HUDEP-2 (cell line): ENCODE data around the gene KIAA1549.
"Not testable (repeated sequence)": the region's sequence is repeated elsewhere in the genome, so short reads cannot be mapped to it uniquely, and the experiment has no call there.

Experiments used
- DNase-seq, 76 experiments: peaks; one replicate each; lab custom pipeline; 2025; ENCODE audit not compliant: unreplicated experiment in 76 of 76; lab: John Stamatoyannopoulos, UW

KIAA1549 gene

DNA sequence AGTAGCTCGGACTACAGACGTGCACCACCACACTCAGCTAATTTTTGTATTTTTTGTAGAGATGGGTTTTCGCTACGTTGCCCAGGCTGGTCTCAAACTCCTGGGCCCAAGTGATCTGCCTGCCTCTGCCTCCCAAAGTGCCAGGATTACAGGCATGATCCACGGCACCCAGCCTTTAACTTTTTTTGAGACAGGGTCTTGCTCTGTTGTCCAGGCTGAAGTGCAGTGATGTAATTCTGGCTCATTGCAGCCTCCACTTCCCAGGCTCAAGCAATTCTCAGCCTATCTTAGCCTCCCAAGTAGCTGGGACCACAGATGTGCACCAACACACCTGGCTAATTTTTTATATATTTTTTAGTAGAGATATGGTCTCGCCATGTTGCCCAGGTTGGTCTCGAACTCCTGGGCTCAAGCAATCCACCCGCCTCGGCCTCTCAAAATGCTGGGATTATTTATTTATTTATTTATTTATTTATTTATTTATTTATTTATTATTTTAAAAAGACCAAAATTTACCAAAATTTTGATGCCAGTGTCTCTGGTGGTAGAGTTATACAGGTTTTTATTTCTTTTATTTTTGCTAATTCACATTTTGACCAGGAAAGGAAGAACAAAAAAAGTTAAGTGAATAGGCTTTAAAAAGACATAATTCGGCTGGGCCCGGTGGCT, 158.2 kb downstream of the KIAA1549 start:
- no peak for DNase-seq

DNA sequence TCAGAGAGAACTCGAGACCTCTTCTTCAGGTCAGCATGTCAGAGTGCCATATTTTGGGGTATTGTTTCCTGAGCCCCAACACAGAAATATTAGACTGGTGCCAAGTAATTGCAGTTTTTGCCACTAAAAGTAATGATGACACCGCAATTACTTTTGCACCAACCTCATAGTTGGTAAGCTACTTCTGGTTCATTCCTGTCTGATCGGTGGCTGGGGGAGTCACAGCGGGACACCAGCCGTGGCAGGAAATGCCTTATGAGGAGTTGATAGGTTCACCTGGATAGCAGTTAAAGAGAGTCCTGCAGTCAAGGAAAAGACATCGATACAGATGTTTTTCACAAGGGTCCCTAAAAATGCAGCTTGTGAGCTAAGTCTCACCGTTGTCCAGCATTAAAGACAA, 159.3 kb downstream of the KIAA1549 start:
- DNase-seq = no peak

GRCh38 chr7:138819625-138820024, 161.6 kb downstream of the KIAA1549 start:
- no peak for DNase-seq

DNA sequence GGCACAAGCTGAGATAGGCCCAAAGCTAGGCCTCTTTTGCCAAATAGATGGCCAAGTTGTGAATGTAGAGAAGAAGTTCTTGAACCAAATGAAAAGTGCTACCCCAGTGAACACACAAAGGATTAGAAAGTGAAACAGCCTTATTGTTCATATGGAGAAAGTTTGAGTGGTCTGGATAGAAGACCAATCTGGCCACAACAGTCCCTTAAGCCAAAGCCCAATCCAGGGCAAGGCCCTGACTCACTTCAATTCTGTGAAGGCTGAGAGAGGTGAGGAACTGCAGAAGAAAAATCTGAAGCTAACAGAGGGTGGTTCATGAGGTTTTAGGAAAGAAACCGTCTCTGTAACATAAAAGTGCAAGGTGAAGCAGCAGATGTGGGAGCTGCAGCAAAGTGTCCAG, 164.5 kb downstream of the KIAA1549 start:
- DNase-seq = no peak

DNA sequence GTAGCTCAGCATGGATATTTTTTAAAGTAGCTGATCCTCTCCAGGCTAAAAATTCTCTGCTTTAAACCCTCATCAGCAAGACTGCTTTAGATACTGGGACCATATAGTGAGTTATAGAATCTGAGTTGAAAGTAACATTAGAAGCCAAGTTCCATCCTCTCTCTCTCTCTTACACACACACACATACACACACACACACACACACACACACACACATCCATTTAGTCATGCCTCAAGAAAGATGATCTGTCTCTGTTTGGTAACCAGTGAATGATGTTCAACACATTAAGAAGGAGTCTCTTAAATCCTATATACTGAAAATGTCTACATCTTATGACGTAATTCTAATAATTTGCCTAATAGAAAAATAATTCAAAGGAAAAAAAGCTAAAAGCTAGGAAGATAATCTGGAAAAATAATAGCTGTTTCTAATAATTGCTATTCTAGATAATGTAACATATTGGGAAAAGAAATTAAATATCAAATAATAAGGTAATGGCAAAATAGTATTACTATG, 166.3 kb downstream of the KIAA1549 start:
- DNase-seq = no peak

DNA sequence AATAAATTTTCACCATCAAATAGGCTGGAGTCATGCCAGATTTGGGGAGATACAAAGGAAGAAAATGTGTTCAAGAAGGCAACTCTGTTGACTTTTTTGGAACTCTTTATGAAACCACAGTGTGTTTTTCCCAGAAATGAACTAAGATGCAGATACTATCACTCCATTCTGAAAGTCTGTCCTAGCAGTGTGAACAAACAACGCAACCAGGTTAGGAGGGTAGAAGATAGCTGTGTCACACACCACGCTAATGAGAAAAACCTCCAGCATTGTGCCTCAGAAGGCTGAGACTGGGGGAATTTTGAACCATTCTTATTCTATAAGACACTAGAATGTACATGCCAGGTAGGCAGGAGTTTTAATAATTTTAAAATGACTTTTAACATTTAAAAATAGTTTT, 167.2 kb downstream of the KIAA1549 start:
- DNase-seq = no peak

GRCh38 chr7:138811327-138811726, 169.9 kb downstream of the KIAA1549 start:
- DNase-seq = not testable (repeated sequence)

- no peak for DNase-seq
These were observed 171.8 kb downstream of the KIAA1549 start for GRCh38 chr7:138809346-138809745.

GRCh38 chr7:138804618-138805017, 176.6 kb downstream of the KIAA1549 start:
- DNase-seq = no peak

- DNase-seq = no peak
These were observed 178.5 kb downstream of the KIAA1549 start for GRCh38 chr7:138802706-138803105.

GRCh38 chr7:138801256-138801655, 179.9 kb downstream of the KIAA1549 start:
- DNase-seq = no peak

GRCh38 chr7:138799336-138800000, 181.7 kb downstream of the KIAA1549 start:
- DNase-seq = no peak

DNA sequence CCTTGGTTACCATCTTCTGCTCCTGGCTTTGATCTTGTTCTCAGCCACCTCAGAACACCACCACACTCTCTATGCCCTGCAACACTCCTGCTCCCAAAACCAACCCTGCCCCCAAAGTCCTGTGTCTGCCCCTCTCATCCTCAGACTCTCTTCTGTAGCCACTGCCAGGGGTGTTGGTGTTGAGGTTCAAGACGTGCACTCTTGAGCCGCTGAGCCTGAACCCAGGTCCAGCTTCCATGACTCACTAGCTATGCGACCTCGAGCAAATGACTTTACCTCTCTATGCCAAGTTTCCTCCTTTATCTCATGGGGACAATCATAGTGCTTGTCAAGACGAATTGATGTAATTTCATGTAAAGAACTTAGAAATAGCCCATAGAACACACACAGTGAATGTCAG, 182.4 kb downstream of the KIAA1549 start:
- DNase-seq = no peak

GRCh38 chr7:138797715-138798320, 183.4 kb downstream of the KIAA1549 start, which contains the start of the genes ATP6V0A4 and TMEM213:
Gene ATP6V0A4, minus strand, starts transcription at chr7:138798196. Its CDS starts 26,949 bp downstream, at chr7:138771247.
Gene TMEM213, plus strand, starts transcription at chr7:138797994. Its CDS starts 111 bp downstream, at chr7:138798105.
- DNase-seq = no peak

DNA sequence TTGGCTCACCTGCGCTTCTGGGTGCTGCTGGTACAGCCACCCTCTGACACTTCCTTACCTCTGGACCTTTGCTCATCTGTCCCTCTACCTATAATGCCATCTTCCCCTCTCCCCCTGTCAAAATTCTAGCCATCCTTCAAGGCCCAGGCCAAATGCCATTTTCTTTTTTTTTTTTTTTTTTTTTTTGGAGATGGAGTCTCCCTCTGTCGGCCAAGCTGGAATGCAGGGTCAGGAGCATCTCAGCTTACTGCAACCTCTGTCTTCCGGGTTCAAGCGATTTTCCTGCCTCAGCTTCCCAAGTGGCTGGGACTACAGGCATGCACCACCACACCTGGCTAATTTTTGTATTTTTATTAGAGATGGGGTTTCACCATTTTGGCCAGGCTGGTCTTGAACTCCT, 184.1 kb downstream of the KIAA1549 start:
- DNase-seq = not testable (repeated sequence)

DNA sequence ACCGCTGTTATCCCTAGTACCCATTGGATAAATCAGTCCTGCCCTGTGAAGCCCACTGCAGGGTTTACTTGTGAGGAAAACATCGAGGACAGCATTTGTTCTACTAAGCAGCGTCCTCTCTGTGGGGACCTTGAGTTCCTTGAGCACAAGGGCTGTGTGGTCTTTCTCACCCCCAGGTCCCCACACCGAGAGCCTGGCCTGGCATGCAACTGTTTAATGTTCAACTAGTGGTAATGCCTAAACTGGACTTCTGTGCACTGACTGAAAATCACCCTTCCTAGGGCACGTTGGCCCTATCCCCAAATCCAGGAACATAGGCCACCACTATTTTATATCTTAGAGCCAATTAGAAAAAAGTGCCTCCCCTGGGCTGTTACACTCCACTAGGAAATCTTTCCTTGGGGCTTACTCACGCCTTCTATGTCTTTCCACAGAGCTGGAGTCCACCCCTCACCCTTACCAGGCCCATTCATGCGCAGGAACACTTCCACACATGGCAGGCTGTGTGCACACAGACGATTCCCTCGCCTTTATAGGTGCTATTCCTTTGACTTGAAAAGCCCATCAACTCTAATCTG, 185.1 kb downstream of the KIAA1549 start:
- DNase-seq = no peak

GRCh38 chr7:138785587-138786437, 195.4 kb downstream of the KIAA1549 start:
- no peak for DNase-seq

GRCh38 chr7:138784692-138785091, 196.5 kb downstream of the KIAA1549 start:
- no peak for DNase-seq
